Upper lobe of left lung (tissue), 6 donors: Measurements from ENCODE around the gene DOCK4. TPM values are rescaled to one million over a fixed set of nuclear protein-coding genes. Genes with fewer than 3 reads are reported as not detected.

Experiments
- ATAC-seq, 2 donors: fragments of 200-7000 bp; cut with Tn5 transposase; one replicate each; pipeline ENCODE4 v1.9.1; 2022; ENCODE audit warnings: mild to moderate bottlenecking in 2 of 2, moderate library complexity in 2 of 2; ENCODE audit not compliant: low FRiP score in 2 of 2
- DNase-seq, 2 donors: peaks; one replicate each; pipeline ENCODE4 v3.0.0-alpha.2; 2019 to 2020
- H3K27ac ChIP-seq, 4 donors: fragments of 200-600 bp; sonication (generic); one replicate each; pipeline ENCODE4 v1.5.1; 2016 to 2019
- H3K27me3 ChIP-seq, 4 donors: fragments of 200-600 bp; sonication (generic); one replicate each; pipeline ENCODE4 v1.5.1; 2017 to 2019
- H3K36me3 ChIP-seq, 4 donors: fragments of 200-600 bp; sonication (generic); one replicate each; pipeline ENCODE4 v1.5.1; 2016 to 2019
- H3K4me1 ChIP-seq, 4 donors: fragments of 200-600 bp; sonication (generic); one replicate each; pipeline ENCODE4 v1.5.1; 2018 to 2019
- H3K4me3 ChIP-seq, 4 donors: fragments of 200-600 bp; sonication (generic); one replicate each; pipeline ENCODE4 v1.5.1; 2017 to 2019; ENCODE audit warnings: mild to moderate bottlenecking in 2 of 4, moderate library complexity in 1 of 4
- H3K9me3 ChIP-seq, 4 donors: fragments of 200-600 bp; sonication (generic); one replicate each; pipeline ENCODE4 v1.5.1; 2018 to 2019
- CTCF ChIP-seq, 6 experiments: fragments of 450-650 bp in 4 of 6; fragments of 200-600 bp in 2 of 6; sonication (generic) in 2 of 6; IDR thresholded peaks; one replicate each; pipeline ENCODE4 v1.5.1; 2016 to 2019; ENCODE audit warnings: antibody characterized with exemption in 6 of 6
- EP300 ChIP-seq, 4 donors: sonication (generic); formaldehyde crosslinking; IDR thresholded peaks; one replicate each; pipeline ENCODE4 v1.5.1; 2017; ENCODE audit warnings: antibody characterized with exemption in 4 of 4, control low read depth in 2 of 4
- POLR2A ChIP-seq, 4 donors: fragments of 450-650 bp; IDR thresholded peaks; one replicate each; pipeline ENCODE4 v1.5.1; 2016 to 2017; ENCODE audit warnings: antibody characterized with exemption in 4 of 4, mild to moderate bottlenecking in 2 of 4
- POLR2AphosphoS5 ChIP-seq, 2 donors: sonication (generic); formaldehyde crosslinking; IDR thresholded peaks; one replicate each; pipeline ENCODE4 v1.5.1; 2017; ENCODE audit warnings: antibody characterized with exemption in 2 of 2
- WGBS, 2 donors: methylation state at CpG; one replicate each; pipeline ENCODE4 v1.1.5; 2017 to 2018; 5-methylcytosine and 5-hydroxymethylcytosine counted together
- total RNA-seq, 6 donors: library from RNA; depleted of rRNA in 4 of 6; stranded (reverse); fragments of >200 nt in 4 of 6; gene quantifications; one replicate each; pipeline versions ENCODE4 v1.1.0 to v1.2.1, GENCODE V29; 2016 to 2021
- donor health status: DM: no; HTN: no; CAD: no; lungs with moderate emphysema.
- donor health status: DM: no; HTN: yes; CAD: no; lungs with severe emphysema.

The DOCK4 gene
- total RNA-seq, 6 donors from 2014 or later = 53.6 to 166 (median 100) TPM

GRCh38 chr7:112213735-112214134 is 7.5 kb upstream of the DOCK4 start:
- no peaks in the 10 kb centered on the region for H3K36me3 ChIP-seq
- H3K4me3 ChIP-seq = no peak overlapping the region
- 74 to 96% methylated on average over 1 of the region's 1 CpG for WGBS, 2 donors
- no peaks in the 10 kb centered on the region for H3K27me3 ChIP-seq
- peak overlapping the region in 1 of 4 donors; percentile 19 for H3K27ac ChIP-seq
- ATAC-seq = no peak
- TF ChIP-seq POLR2AphosphoS5 (IDR thresholded peaks at IDR 0.05) (no peak), EP300 (IDR thresholded peaks at IDR 0.05) (no peak), POLR2A (IDR thresholded peaks at IDR 0.05) (no peak), CTCF (IDR thresholded peaks at IDR 0.05) (no peak)
- peaks cover 17 to 31% (median 22%) of the 10 kb centered on the region in 4 donors for H3K4me1 ChIP-seq
- DNase-seq = no peak
- no peaks in the 10 kb centered on the region for H3K9me3 ChIP-seq

- H3K36me3 ChIP-seq = no peaks in the 10 kb centered on the region
- no peak for TF ChIP-seq CTCF (IDR thresholded peaks at IDR 0.05)
- no peak for TF ChIP-seq POLR2A (IDR thresholded peaks at IDR 0.05)
- TF ChIP-seq EP300 (IDR thresholded peaks at IDR 0.05) = no peak
- TF ChIP-seq POLR2AphosphoS5 (IDR thresholded peaks at IDR 0.05) = no peak
- ATAC-seq (peak in 1 of 2 donors; percentile 30), DNase-seq (no peak)
- peaks cover 22 to 36% (median 25%) of the 10 kb centered on the region in 4 donors for H3K4me1 ChIP-seq
- no peaks in the 10 kb centered on the region for H3K27me3 ChIP-seq
- 77 to 98% methylated on average over 2 of the region's 2 CpGs for WGBS, 2 donors
- peak overlapping the region in 2 of 4 donors; percentile 44 to 55 for H3K27ac ChIP-seq
- H3K9me3 ChIP-seq = no peaks in the 10 kb centered on the region
- no peak overlapping the region for H3K4me3 ChIP-seq
Observed at GRCh38 chr7:112212571-112212970, 6.4 kb upstream of the DOCK4 start.

GRCh38 chr7:112211348-112211907 is 5.2 kb upstream of the DOCK4 start:
- no peaks in the 10 kb centered on the region for H3K9me3 ChIP-seq
- H3K27ac ChIP-seq = peak overlapping the region; percentile 34 to 55 (median 42)
- TF ChIP-seq EP300 (IDR thresholded peaks at IDR 0.05) (peak in 1 of 4 donors; percentile 78), POLR2AphosphoS5 (IDR thresholded peaks at IDR 0.05) (peak; percentile 23 to 34), CTCF (IDR thresholded peaks at IDR 0.05) (no peak), POLR2A (IDR thresholded peaks at IDR 0.05) (no peak)
- 26 to 43% methylated on average over 1 of the region's 1 CpG for WGBS, 2 donors
- peaks cover 24 to 38% (median 30%) of the 10 kb centered on the region in 4 donors for H3K4me1 ChIP-seq
- no peaks in the 10 kb centered on the region for H3K27me3 ChIP-seq
- no peaks in the 10 kb centered on the region for H3K36me3 ChIP-seq
- peak; percentile 10 to 47 for ATAC-seq
- no peak overlapping the region for H3K4me3 ChIP-seq
- DNase-seq = peak in 1 of 2 donors; percentile 58

GRCh38 chr7:112207765-112208164 is 1.6 kb upstream of the DOCK4 start:
- TF ChIP-seq EP300 (IDR thresholded peaks at IDR 0.05) (no peak), POLR2A (IDR thresholded peaks at IDR 0.05) (no peak), CTCF (IDR thresholded peaks at IDR 0.05) (no peak), POLR2AphosphoS5 (IDR thresholded peaks at IDR 0.05) (no peak)

More at GRCh38 chr7:112207765-112208164, 1.6 kb upstream of the DOCK4 start:
- DNase-seq (no peak), ATAC-seq (no peak)
- Histone ChIP-seq H3K36me3 (no peaks in the 10 kb centered on the region), H3K4me1 (peaks cover 31 to 36% (median 34%) of the 10 kb centered on the region in 4 donors), H3K9me3 (no peaks in the 10 kb centered on the region), H3K4me3 (peak overlapping the region in 3 of 4 donors; percentile 75 to 94 (median 76)), H3K27ac (peak overlapping the region in 2 of 4 donors; percentile 77 to 88), H3K27me3 (no peaks in the 10 kb centered on the region)
- WGBS, 2 donors = 89 to 92% methylated on average over 6 of the region's 6 CpGs
